Measurements from ENCODE around the gene ATP2C1. TPM values are rescaled to one million over a fixed set of nuclear protein-coding genes. Genes with fewer than 3 reads are reported as not detected.

ATP2C1 gene
- total RNA-seq, 1 donor from 2014 or later, result 183 TPM

GRCh38 chr3:130894986-130895280, 1.0 kb downstream of the ATP2C1 start:
- no peak for DNase-seq

GRCh38 chr3:130895690-130896488, 2.0 kb downstream of the ATP2C1 start:
- no peak for DNase-seq

- no peak for DNase-seq
Measured at GRCh38 chr3:130897316-130897715, 3.4 kb downstream of the ATP2C1 start.

- DNase-seq, result no peak
Measured at GRCh38 chr3:130900959-130901358, 7.1 kb downstream of the ATP2C1 start.

GRCh38 chr3:130901463-130902204, 7.8 kb downstream of the ATP2C1 start:
- no peak for DNase-seq

- DNase-seq, result no peak
Measured at GRCh38 chr3:130903412-130903908, 9.6 kb downstream of the ATP2C1 start.

GRCh38 chr3:130904491-130904890, 10.6 kb downstream of the ATP2C1 start:
- DNase-seq, result no peak

- no peak for DNase-seq
Measured at GRCh38 chr3:130905551-130905950, 11.7 kb downstream of the ATP2C1 start.

- no peak for DNase-seq
Measured at GRCh38 chr3:130906374-130906995, 12.6 kb downstream of the ATP2C1 start.

- DNase-seq, result no peak
Measured at GRCh38 chr3:130907500-130907899, 13.6 kb downstream of the ATP2C1 start.

GRCh38 chr3:130907966-130908365, 14.1 kb downstream of the ATP2C1 start:
- DNase-seq, result no peak

GRCh38 chr3:130915567-130916292, 21.8 kb downstream of the ATP2C1 start:
- DNase-seq, result no peak

- no peak for DNase-seq
Measured at GRCh38 chr3:130916507-130917167, 22.8 kb downstream of the ATP2C1 start.

- no peak for DNase-seq
Measured at GRCh38 chr3:130918328-130918727, 24.4 kb downstream of the ATP2C1 start.

- no peak for DNase-seq
Measured at GRCh38 chr3:130925628-130926027, 31.7 kb downstream of the ATP2C1 start.

- no peak for DNase-seq
Measured at GRCh38 chr3:130926504-130926903, 32.6 kb downstream of the ATP2C1 start.

GRCh38 chr3:130929804-130930203, 35.9 kb downstream of the ATP2C1 start:
- no peak for DNase-seq

- no peak for DNase-seq
Measured at GRCh38 chr3:130932979-130933378, 39.1 kb downstream of the ATP2C1 start.

- DNase-seq, result no peak
Measured at GRCh38 chr3:130933801-130934345, 40.0 kb downstream of the ATP2C1 start.

- DNase-seq, result no peak
Measured at GRCh38 chr3:130934442-130935089, 40.7 kb downstream of the ATP2C1 start.

Data from occipital lobe (tissue), 2 donors.